A549 (cell line): ENCODE measurements around the gene NTNG2. TPM values are rescaled to one million over a fixed set of nuclear protein-coding genes. Genes with fewer than 3 reads are reported as not detected.

Experiments
- ATAC-seq, 2 experiments: fragments of 200-7000 bp in 1 of 2; fragments of >200 bp in 1 of 2; cut with Nextera tagmentation in 1 of 2; cut with Tn5 transposase in 1 of 2; 3 replicates each; pipeline versions ENCODE4 v1.8.0 to v1.9.1; 2018 to 2020; ENCODE audit warnings: mild to moderate bottlenecking in 1 of 2, moderate library complexity in 1 of 2
- CTCF ChIA-PET: fragments of 300-600 bp; sonication (Branson Sonifier 250); formaldehyde crosslinking; extraction: SDS; loops from one replicate; lab custom pipeline; 2021; ENCODE audit warnings: antibody characterized with exemption, inconsistent platforms; lab: Yijun Ruan, JAX
- POLR2A ChIA-PET: fragments of 350-600 bp; formaldehyde crosslinking; extraction: SDS; loops from one replicate; lab custom pipeline; 2021; ENCODE audit warnings: antibody characterized with exemption, inconsistent platforms; lab: Yijun Ruan, JAX
- DNase-seq, 2 experiments: peaks; one replicate each; pipeline versions ENCODE4 v3.0.0 to v3.0.0-alpha.2; 2011 to 2016; ENCODE audit warnings: low read depth in 1 of 2, low spot score in 1 of 2
- FAIRE-seq: peaks from 2 replicates; lab custom pipeline; 2011; peaks lifted over from hg19 to GRCh38; lab: Jason Lieb, UNC
- H3K27ac ChIP-seq, 2 experiments: fragments of >200 bp; sonication (Bioruptor Twin); formaldehyde crosslinking; 3 replicates each; pipeline ENCODE4 v1.5.1; 2016 to 2017
- H3K4me1 ChIP-seq: fragments of >200 bp; sonication (Bioruptor Twin); formaldehyde crosslinking; 3 replicates; pipeline ENCODE4 v1.6.1; 2016
- H3K4me2 ChIP-seq: fragments of >200 bp; sonication (Bioruptor Twin); formaldehyde crosslinking; 3 replicates; pipeline ENCODE4 v1.6.1; 2016
- H3K4me3 ChIP-seq: fragments of >200 bp; sonication (Bioruptor Twin); formaldehyde crosslinking; 3 replicates; pipeline ENCODE4 v1.5.1; 2016
- H3K9me3 ChIP-seq: fragments of >200 bp; sonication (Bioruptor Twin); formaldehyde crosslinking; 3 replicates; pipeline ENCODE4 v1.6.1; 2016
- ATOH8 ChIP-seq: fragments of 250-450 bp; sonication (Bioruptor Pico); IDR thresholded peaks from 2 replicates; pipeline ENCODE4 v1.5.0; 2020; ENCODE audit warnings: low read depth, mild to moderate bottlenecking, moderate library complexity
- CBX8 ChIP-seq: fragments of 200-600 bp; sonication (generic); IDR thresholded peaks from 2 replicates; pipeline ENCODE4 v1.6.1; 2016
- CHD4 ChIP-seq: fragments of 200-600 bp; sonication (generic); IDR thresholded peaks from 2 replicates; pipeline ENCODE4 v1.6.1; 2016; ENCODE audit warnings: antibody characterized with exemption, mild to moderate bottlenecking, borderline replicate concordance
- E2F6 ChIP-seq: IDR thresholded peaks from 2 replicates; pipeline ENCODE4 v1.6.1; 2012; ENCODE audit warnings: low read depth, borderline replicate concordance
- ELK1 ChIP-seq: fragments of 150-350 bp; IDR thresholded peaks from 2 replicates; pipeline ENCODE4 v1.6.1; 2014; ENCODE audit warnings: low read depth, mild to moderate bottlenecking, low read length
- EP300 ChIP-seq, 2 experiments: fragments of >200 bp; sonication (Bioruptor Twin); formaldehyde crosslinking; IDR thresholded peaks; 2 replicates in 1 of 2; 3 replicates in 1 of 2; pipeline ENCODE4 v1.6.1; 2016 to 2017
- FOSL2 ChIP-seq, 2 experiments: fragments of 450-650 bp in 1 of 2; fragments of >200 bp in 1 of 2; sonication (Bioruptor Twin) in 1 of 2; formaldehyde crosslinking; IDR thresholded peaks; 2 replicates each; pipeline versions ENCODE4 v1.5.0 to v1.6.1; 2016 to 2020; ENCODE audit warnings: mild to moderate bottlenecking in 1 of 2, moderate library complexity in 1 of 2
- FOXS1 ChIP-seq: fragments of 250-450 bp; sonication (Bioruptor Pico); IDR thresholded peaks from 2 replicates; pipeline ENCODE4 v1.5.0; 2020; ENCODE audit warnings: mild to moderate bottlenecking, moderate library complexity
- HES2 ChIP-seq: fragments of >200 bp; sonication (Bioruptor Twin); formaldehyde crosslinking; IDR thresholded peaks from 2 replicates; pipeline ENCODE4 v1.6.1; 2016
- JUN ChIP-seq, 2 experiments: fragments of >200 bp; sonication (Bioruptor Twin); formaldehyde crosslinking; IDR thresholded peaks; 2 replicates in 1 of 2; 3 replicates in 1 of 2; pipeline ENCODE4 v1.6.1; 2016 to 2017
- KDM1A ChIP-seq: fragments of 200-600 bp; sonication (generic); IDR thresholded peaks from 2 replicates; pipeline ENCODE4 v1.6.1; 2016; ENCODE audit warnings: low read depth, mild to moderate bottlenecking
- MAX ChIP-seq: IDR thresholded peaks from 2 replicates; pipeline ENCODE4 v1.6.1; 2012
- NFE2L2 ChIP-seq: fragments of 150-350 bp; conservative IDR thresholded peaks from 2 replicates; pipeline ENCODE4 v1.6.1; 2014; ENCODE audit warnings: low read length
- PBX3 ChIP-seq: IDR thresholded peaks from 2 replicates; pipeline ENCODE4 v1.6.1; 2012
- POLR2A ChIP-seq: IDR thresholded peaks from 2 replicates; pipeline ENCODE4 v1.6.1; 2012; ENCODE audit warnings: mild to moderate bottlenecking, low read length
- POLR2AphosphoS2 ChIP-seq: conservative IDR thresholded peaks from 2 replicates; pipeline ENCODE4 v1.6.1; 2012; ENCODE audit warnings: low read length, improper control_type of control experiment, inconsistent platforms
- RAD21 ChIP-seq, 2 experiments: fragments of >200 bp in 1 of 2; sonication (Bioruptor Twin) in 1 of 2; formaldehyde crosslinking in 1 of 2; IDR thresholded peaks in 1 of 2; conservative IDR thresholded peaks in 1 of 2; 2 replicates in 1 of 2; 3 replicates in 1 of 2; pipeline ENCODE4 v1.6.1; 2012 to 2018; ENCODE audit warnings: inconsistent platforms in 1 of 2
- RCOR1 ChIP-seq: fragments of 150-350 bp; IDR thresholded peaks from 2 replicates; pipeline ENCODE4 v1.6.1; 2014; ENCODE audit warnings: antibody characterized with exemption, low read length, low read depth
- REST ChIP-seq: fragments of 200-600 bp; sonication (generic); IDR thresholded peaks from 2 replicates; pipeline ENCODE4 v1.6.1; 2016; ENCODE audit warnings: antibody characterized with exemption, mild to moderate bottlenecking, moderate library complexity
- RFX5 ChIP-seq: fragments of 450-650 bp; IDR thresholded peaks from 2 replicates; pipeline ENCODE4 v1.7.1; 2014; ENCODE audit warnings: antibody characterized with exemption, mild to moderate bottlenecking, moderate library complexity
- SREBF2 ChIP-seq: fragments of 450-650 bp; IDR thresholded peaks from 2 replicates; pipeline ENCODE4 v1.6.1; 2014; ENCODE audit warnings: mild to moderate bottlenecking, moderate library complexity
- TFCP2L1 ChIP-seq: fragments of 250-450 bp; sonication (Bioruptor Pico); IDR thresholded peaks from 2 replicates; pipeline ENCODE4 v1.5.0; 2021; ENCODE audit warnings: mild to moderate bottlenecking
- TP53 ChIP-seq: fragments of 250-450 bp; sonication (Bioruptor Pico); IDR thresholded peaks from 2 replicates; pipeline ENCODE4 v1.5.0; 2021; ENCODE audit warnings: mild to moderate bottlenecking, moderate library complexity
- ZC3H11A ChIP-seq: fragments of 450-650 bp; IDR thresholded peaks from 2 replicates; pipeline ENCODE4 v1.6.1; 2014; ENCODE audit warnings: antibody characterized with exemption, mild to moderate bottlenecking
- WGBS: methylation state at CpG from one replicate; pipeline ENCODE4 v1.1.6; 2017; ENCODE audit errors: missing lambda C conversion rate; 5-methylcytosine and 5-hydroxymethylcytosine counted together
- polyA plus RNA-seq, 4 experiments: library from polyadenylated mRNA; depleted of rRNA in 3 of 4; stranded (reverse); fragments of >200 nt; fragmentation: RNase III in 1 of 4; extraction: RNeasy Plus Mini Kit Qiagen cat#74134 plus additional on column Dnase treatment in 1 of 4; gene quantifications; 2 replicates in 3 of 4; 3 replicates in 1 of 4; pipeline ENCODE4 v1.2.3, GENCODE V29; 2011 to 2017

Gene NTNG2
- polyA plus RNA-seq, 2 of the 4 experiments (the other 2 are of a cell fraction), result 0.52 to 1.0 TPM

GRCh38 chr9:132184124-132184523 is 22.3 kb downstream of the NTNG2 start:
- H3K9me3 ChIP-seq, result no peaks in the 10 kb centered on the region
- DNase-seq (no peak), ATAC-seq (no peak), FAIRE-seq (no peak)
- H3K27ac ChIP-seq, result no peak overlapping the region
- ChIA-PET CTCF (interaction anchor here (0.8 to 3.3 kb wide), 8 partner anchors 8 to 368 kb away, joined by 3 to 28 read pairs (median 5); no protein-coding TSS in a partner anchor), POLR2A (no interaction called here)
- WGBS, result 76% methylated on average over 11 of the region's 11 CpGs
- no peak overlapping the region for H3K4me2 ChIP-seq
- H3K4me1 ChIP-seq, result no peaks in the 10 kb centered on the region
- TF ChIP-seq RCOR1 (no peak), FOSL2 (IDR thresholded peaks at IDR 0.05) (no peak), FOSL2 (CRISPR knock-in tag; IDR thresholded peaks at IDR 0.05) (no peak), JUN (IDR thresholded peaks at IDR 0.05) (no peak), FOXS1 (CRISPR knock-in tag) (no peak), PBX3 (no peak), HES2 (no peak), REST (no peak)
- H3K4me3 ChIP-seq, result no peak overlapping the region

- CTCF ChIA-PET, result interaction anchor here (1.0 to 1.7 kb wide), 6 partner anchors 15 to 52 kb away, joined by 3 to 9 read pairs (median 4); no protein-coding TSS in a partner anchor
- DNase-seq, result no peak
- H3K27ac ChIP-seq, result no peak overlapping the region
- no peak overlapping the region for H3K4me3 ChIP-seq
- no peak for TF ChIP-seq CBX8
- no peaks in the 10 kb centered on the region for H3K4me1 ChIP-seq
- no peak overlapping the region for H3K4me2 ChIP-seq
- H3K9me3 ChIP-seq, result no peaks in the 10 kb centered on the region
- no peak for ATAC-seq
- 57% methylated on average over 20 of the region's 20 CpGs for WGBS
- no peak for FAIRE-seq
- POLR2A ChIA-PET, result no interaction called here
Observed at GRCh38 chr9:132185073-132186009, 23.5 kb downstream of the NTNG2 start.

- ATAC-seq (no peak), FAIRE-seq (no peak), DNase-seq (no peak)
- ChIA-PET POLR2A (no interaction called here), CTCF (interaction anchor here (0.9 kb wide), 1 partner anchor 17 kb away, joined by 4 read pairs; no protein-coding TSS in a partner anchor)
- Histone ChIP-seq H3K4me3 (no peak overlapping the region), H3K9me3 (no peaks in the 10 kb centered on the region), H3K4me2 (no peak overlapping the region), H3K4me1 (no peaks in the 10 kb centered on the region), H3K27ac (no peak overlapping the region)
- WGBS, result 65% methylated on average over 14 of the region's 14 CpGs
- TF ChIP-seq EP300 (IDR thresholded peaks at IDR 0.05) (no peak), JUN (IDR thresholded peaks at IDR 0.05) (no peak), TFCP2L1 (no peak), RFX5 (no peak), RAD21 (conservative IDR thresholded peaks at IDR 0.05 in 1 of 2, IDR thresholded peaks at IDR 0.05 in 1 of 2) (no peak), KDM1A (no peak), ELK1 (no peak), ZC3H11A (no peak), SREBF2 (no peak), TP53 (no peak), POLR2AphosphoS2 (no peak), POLR2A (no peak), CHD4 (no peak), MAX (no peak), NFE2L2 (no peak), E2F6 (no peak), ATOH8 (CRISPR knock-in tag) (no peak)
Observed at GRCh38 chr9:132187121-132187620, 25.3 kb downstream of the NTNG2 start.
